Measurements from ENCODE around the gene CIB4.

CIB4 gene

DNA sequence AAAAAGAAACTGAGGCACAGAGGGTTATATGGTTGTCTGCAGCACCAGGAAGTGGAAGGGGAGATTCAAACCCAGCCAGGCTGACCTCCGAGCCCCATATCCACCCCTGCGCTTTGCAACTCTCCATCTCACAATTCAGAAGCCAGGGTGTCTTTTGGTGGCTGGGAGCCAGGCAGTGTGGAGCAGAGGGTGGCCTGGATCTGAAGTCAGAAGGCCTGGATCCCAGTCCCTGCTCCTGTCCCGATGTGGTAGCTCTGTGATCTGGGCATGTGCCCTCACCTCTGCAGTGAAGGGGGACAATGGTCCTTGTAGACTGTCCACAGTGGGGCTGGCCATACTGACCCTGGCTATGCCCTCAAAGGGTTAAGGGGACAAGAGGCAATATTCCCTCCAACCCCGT, 57.0 kb downstream of the CIB4 start:
- no peak for DNase-seq (ENCODE audit: low read depth)
- H3K4me3 ChIP-seq (replicated peaks; ENCODE audit: low read depth, low read length) = no peak overlapping the region
- TF ChIP-seq, protein P1, sequence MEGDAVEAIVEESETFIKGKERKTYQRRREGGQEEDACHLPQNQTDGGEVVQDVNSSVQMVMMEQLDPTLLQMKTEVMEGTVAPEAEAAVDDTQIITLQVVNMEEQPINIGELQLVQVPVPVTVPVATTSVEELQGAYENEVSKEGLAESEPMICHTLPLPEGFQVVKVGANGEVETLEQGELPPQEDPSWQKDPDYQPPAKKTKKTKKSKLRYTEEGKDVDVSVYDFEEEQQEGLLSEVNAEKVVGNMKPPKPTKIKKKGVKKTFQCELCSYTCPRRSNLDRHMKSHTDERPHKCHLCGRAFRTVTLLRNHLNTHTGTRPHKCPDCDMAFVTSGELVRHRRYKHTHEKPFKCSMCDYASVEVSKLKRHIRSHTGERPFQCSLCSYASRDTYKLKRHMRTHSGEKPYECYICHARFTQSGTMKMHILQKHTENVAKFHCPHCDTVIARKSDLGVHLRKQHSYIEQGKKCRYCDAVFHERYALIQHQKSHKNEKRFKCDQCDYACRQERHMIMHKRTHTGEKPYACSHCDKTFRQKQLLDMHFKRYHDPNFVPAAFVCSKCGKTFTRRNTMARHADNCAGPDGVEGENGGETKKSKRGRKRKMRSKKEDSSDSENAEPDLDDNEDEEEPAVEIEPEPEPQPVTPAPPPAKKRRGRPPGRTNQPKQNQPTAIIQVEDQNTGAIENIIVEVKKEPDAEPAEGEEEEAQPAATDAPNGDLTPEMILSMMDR (IDR thresholded peaks at IDR 0.05; ENCODE audit: low read length, missing control alignments) = no peak

DNA sequence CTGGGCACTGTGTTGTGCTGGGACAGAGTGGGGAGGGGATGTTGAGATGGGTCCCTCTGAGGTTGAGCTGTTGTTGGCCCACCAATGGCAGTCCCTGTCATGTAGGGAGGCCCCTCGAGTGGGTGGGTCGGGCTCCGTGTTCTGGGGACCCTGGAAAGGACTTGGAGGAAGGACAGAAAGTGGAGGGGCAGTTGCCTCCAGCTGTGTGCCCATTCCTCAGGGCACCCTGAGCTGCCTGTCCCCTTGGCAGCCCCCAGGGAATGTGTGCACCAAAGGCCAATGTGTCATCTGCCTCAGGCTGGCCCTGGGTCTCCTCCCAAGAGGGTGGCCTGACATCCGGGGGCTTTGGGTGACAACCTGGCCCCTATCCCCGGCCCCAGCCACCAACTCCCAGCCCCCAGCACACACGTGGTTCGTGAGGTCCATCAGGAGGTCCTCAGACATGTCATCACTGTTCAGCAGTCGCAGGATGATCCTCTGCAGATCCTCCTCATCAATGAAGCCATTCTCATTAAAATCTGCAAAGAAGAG, 57.7 kb downstream of the CIB4 start:
- TF ChIP-seq, protein P1 (IDR thresholded peaks at IDR 0.05; ENCODE audit: low read length, missing control alignments) = no peak
- DNase-seq (ENCODE audit: low read depth) = no peak
- H3K4me3 ChIP-seq (replicated peaks; ENCODE audit: low read depth, low read length) = no peak overlapping the region

DNA sequence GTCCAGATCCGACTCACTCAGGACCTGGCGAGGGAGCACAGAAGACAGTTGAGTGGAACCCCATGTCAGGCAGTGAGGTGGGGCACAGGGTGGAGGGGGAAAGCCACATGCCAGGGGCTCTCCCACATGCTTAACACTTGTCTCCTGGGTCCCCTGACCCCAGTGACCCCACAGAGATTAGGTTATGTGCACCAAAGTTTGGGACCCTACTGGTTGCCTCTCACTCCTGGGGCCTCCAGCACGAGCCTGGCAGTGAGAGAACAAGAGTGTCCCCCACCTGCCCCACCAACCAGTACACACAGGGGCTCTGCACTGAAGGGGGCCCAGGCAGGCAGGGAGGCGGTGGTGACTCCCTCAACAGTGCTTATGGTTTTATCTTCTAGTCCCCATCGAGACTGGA, 58.3 kb downstream of the CIB4 start:
- TF ChIP-seq, protein P1 (IDR thresholded peaks at IDR 0.05; ENCODE audit: low read length, missing control alignments) = no peak
- DNase-seq (ENCODE audit: low read depth) = no peak
- no peak overlapping the region for H3K4me3 ChIP-seq (replicated peaks; ENCODE audit: low read depth, low read length)

DNA sequence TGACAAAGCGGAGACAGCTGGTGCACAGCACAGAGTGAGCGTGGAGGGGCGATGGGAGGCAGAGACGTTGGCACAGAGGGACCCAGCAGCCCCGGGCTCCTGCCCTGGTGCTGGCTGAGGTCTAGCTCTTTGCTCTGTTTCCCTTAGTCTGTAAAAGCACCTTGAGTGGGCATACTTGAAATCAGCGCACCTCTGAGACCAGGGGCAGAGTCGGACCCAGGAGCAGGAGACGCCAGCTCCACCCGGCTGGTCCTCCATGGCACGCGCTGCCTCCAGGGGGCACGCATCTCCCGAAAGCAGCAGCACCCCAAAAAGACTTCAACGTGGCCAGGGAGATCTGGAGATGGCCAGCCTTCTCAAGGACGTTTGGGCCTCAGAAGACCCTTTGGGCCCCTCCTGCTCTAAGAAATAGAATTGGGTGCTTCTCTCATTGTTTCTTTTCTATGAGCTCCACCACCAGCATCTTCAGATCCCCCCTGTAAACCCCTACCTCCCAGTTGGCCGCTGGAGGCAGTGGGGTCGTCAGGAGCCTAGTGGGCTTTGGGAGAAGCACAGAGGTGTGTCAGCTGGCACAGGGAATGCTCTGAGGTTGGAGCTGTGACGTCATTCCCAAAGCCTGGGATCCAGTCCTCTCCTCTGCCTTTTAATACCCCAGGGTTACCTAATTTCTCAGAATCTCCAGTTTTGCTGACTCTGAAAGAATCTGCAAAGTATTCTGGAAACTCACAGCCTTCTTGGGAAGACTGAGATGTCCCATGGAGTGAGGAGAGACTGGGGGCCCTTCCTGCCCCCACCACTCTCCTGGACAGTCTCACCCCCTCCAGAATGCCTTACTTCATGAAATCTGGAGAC, 58.9 kb downstream of the CIB4 start:
- no peak for DNase-seq (ENCODE audit: low read depth)
- no peak overlapping the region for H3K4me3 ChIP-seq (replicated peaks; ENCODE audit: low read depth, low read length)
- TF ChIP-seq, protein P1 (IDR thresholded peaks at IDR 0.05; ENCODE audit: low read length, missing control alignments) = no peak

DNA sequence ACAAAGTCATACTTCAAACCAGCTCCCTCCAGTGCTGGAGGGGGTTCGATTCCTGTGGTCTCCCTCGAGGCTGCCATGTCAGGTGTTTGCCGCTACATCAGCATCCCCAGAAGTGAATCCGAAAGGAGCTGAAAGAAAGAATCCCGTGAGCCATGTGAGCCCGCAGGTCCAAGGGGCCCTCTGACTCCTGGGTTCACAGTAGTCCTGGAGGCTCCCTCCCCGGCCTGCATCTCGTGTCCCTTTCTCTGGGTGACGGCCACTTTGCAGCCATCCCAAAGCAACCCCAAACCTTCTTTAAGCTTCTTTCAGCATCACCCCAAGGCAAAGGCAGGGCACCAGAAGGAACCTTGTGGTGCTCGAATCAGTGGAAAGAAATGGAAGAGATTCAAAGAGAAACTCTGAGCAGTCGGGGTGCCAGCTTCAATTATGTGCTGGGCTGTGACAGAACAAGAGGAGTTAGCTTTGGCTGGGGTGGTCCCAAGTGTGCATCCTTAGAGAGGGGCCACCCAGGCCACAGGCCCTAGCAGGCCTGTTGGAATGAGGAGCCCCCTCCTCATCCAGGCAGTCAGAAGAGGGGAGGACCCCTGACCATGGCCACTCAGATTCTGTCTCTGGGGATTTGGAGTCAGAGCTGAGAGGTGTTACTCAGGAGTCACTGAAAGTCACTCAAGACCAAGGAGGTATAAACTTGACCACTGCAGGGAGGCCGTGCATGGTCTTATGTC, 59.7 kb downstream of the CIB4 start:
- TF ChIP-seq, protein P1 (IDR thresholded peaks at IDR 0.05; ENCODE audit: low read length, missing control alignments) = no peak
- no peak for DNase-seq (ENCODE audit: low read depth)
- H3K4me3 ChIP-seq (replicated peaks; ENCODE audit: low read depth, low read length) = no peak overlapping the region

DNA sequence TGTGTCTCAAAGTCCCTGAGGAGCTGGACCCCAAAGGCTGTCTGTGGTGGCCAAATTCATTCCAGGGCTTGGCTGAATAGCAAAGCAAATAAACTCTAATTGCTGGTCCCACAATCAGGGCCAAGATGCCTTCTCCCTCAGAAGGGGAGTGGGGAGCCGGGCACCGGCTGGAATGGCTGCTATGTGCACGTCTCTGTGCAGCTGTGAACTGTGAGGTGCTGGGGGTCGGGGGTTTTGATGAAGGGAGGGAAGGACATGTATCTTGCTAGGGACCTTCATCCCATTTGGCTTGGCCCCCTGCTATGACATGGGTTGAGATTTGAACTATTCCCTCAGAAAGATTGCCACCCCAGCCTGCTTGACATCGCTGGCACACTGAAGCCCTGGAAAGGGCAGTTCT, 60.4 kb downstream of the CIB4 start:
- no peak for DNase-seq (ENCODE audit: low read depth)
- TF ChIP-seq, protein P1 (IDR thresholded peaks at IDR 0.05; ENCODE audit: low read length, missing control alignments) = no peak

More for the DNA sequence above, 60.4 kb downstream of the CIB4 start:
- no peak overlapping the region for H3K4me3 ChIP-seq (replicated peaks; ENCODE audit: low read depth, low read length)

Measured in fibroblast of pulmonary artery (primary cell).